NCI-H1930 (cell line): ENCODE measurements around the gene FSD2.
"Not testable (repeated sequence)": the region's sequence is repeated elsewhere in the genome, so short reads cannot be mapped to it uniquely, and the experiment has no call there.

ENCODE experiments used
- DNase-seq, 2 experiments: peaks; one replicate each; lab custom pipeline; 2025; lab: John Stamatoyannopoulos, UW

The FSD2 gene

DNA sequence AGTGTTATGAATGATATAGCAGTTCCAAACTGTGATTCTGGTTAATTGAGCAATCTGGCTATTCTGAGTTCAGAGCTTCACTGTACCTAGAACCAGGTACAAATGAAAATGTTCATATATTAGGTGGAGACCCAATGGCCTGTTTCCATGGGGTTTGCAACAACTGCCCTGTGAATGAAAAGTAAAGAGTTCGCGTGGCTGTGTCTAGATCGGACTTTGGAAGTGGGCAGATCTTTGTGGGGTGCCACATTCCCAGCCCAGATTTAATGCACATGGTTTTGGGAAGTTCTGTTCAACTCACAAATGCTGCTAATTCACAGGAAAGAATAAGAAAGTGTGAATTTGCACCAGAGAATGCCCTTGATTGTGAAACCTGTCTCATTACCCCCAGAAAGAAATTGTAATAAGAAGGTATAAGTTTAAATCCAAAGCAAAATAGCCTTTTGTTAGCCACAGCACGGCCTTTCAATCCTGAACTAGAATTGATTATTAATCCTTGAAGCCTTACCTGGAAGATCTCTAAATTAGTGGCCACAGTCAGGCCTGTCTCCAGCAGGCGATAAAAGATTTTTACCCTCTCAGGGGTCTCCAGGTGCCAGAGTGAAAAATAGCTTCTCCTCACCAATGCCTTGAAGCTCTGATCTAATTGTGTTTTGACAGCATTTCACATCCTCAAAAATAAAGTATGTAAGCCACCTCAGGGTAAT, 26.2 kb upstream of the FSD2 start:
- no peak for DNase-seq

DNA sequence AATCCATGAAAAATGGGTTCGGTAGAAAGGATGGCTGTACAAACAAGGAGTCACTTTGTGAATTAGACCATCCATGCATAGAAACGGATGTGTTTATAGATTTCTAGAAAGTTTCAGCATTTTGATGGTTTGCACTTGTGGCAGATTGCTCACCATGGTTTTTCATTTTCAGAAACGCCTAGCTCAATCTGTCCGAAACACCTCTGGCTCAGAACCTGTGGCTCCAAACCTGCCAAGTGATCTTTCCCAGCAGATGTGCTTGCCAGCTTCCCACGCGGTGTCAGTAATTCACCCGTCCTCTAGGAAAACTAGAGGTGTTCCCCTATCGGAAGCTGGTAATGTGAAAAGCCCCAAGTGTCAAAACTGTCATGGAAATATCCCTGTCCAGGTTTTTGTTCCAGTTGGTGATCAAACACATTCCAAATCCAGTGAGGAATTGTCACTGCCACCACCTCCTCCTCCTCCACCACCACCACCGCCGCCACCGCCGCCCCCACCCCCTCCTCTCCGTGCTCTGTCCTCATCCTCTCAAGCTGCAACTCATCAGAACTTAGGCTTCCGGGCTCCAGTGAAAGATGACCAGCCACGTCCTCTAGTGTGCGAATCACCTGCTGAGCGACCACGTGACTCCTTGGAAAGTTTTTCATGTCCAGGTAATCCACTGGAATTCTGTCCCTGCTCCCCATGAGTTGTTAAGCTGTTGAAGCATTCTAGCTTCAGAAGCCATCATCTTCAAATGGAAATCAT, 24.7 kb upstream of the FSD2 start:
- DNase-seq: no peak

DNA sequence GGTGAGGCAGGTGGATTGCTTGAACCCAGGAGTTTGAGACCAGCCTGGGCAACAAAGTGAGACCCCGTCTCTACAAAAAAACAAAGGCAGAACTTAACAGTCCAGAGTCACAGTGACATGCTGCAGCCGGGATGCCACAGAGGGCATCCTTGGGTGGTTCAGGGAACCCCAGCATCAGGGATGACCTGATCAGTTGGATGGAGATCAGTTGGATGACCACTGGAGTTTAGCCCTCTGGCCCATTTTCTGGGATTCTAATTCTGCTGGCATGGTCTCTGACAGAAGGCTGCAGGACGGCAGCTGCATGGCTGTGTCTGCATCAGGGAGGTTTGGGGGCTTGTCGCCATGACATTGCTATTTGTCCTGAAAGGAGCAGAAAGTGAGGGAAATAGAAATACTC, 23.4 kb upstream of the FSD2 start:
- DNase-seq: no peak

DNA sequence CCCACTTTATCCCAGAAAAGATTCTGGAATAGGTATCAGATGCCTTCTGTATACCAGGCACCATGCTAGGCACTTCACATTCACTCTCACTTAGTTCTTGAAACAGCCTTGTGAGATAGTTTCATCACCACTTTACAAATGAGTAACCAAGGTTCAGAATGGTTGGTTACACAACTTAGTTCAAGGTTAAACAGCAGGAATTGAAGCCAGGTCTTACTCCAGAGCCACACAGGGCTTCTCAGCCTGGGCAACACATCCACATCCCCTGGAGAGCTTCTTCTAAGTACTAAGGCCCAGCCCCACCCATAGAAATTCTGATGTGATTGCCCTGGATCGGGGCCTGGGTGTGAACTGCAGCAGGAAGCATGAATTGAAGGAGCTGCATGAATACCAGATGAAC, 22.2 kb upstream of the FSD2 start:
- DNase-seq: no peak

DNA sequence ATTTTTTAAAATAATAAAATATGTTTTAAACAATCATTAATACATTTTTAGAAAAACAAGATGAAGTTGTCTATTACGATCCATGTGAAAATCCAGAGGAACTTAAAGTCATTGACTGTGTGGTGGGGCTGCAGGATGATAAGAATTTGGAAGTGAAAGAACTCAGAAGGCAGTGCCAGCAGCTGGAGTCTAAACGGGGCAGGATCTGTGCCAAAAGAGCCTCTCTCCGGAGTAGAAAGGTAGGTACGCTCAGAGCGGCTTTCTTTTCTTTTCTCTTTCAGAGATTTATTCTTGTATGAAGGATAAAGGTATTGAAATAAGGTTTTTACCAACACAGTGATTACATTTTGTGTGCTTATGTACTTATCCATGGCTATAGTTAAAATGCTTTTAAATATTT, 17.2 kb upstream of the FSD2 start:
- no peak for DNase-seq

DNA sequence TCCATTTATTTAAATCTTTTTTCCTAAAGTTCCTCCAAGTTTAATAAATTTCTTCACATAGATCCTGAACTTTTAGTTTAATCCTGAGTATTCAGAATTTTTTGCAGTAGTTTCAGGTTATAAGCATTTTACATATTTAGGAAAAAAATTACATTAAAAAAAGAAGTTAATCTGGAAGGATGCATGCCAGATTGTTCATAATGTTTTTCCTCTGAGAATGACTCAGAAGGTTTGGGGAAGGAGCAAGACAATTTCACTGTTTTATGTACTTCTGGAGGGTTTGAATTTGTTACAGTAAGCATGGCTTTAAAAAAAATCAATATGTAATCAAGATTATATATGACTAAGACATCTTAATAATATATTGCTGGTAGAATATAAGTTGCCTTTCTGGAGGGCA, 16.0 kb upstream of the FSD2 start:
- not testable (repeated sequence) for DNase-seq

DNA sequence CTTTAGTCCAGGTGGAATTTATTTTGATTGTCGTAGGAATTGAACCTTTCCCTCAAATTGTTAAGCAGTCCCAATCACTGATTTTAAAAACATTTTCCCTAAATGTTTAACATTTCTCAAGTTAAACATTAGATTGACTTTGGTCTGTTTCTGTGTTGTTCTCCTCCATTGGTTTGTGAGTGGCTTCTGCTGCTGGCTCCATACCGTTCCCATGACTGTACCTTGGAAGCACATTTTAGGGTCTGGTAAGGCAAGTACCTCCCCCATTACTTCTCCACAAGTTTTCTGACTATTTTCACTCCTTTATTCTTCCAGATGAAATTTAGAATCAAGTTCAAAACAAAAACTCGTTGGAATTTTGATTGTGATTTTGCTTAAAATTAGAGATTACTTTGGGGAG, 15.5 kb upstream of the FSD2 start:
- DNase-seq: not testable (repeated sequence)

DNA sequence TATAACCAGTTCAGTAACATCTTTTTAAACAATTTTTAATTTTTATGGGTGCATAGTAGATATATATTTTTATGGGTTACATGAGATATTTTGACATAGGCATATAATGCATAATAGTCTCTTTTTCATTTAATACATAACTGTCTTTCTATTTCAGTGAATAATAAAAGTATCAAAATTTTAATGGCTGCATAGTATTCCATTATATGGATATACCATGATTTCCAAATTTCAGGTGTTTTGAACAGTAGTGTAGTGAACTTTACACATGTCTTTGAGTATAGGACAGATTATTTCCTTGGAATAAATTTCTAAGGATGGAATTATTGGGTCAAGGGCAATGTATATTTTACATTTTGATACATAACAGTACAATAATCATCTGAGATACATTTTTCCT, 14.3 kb upstream of the FSD2 start:
- DNase-seq: no peak

DNA sequence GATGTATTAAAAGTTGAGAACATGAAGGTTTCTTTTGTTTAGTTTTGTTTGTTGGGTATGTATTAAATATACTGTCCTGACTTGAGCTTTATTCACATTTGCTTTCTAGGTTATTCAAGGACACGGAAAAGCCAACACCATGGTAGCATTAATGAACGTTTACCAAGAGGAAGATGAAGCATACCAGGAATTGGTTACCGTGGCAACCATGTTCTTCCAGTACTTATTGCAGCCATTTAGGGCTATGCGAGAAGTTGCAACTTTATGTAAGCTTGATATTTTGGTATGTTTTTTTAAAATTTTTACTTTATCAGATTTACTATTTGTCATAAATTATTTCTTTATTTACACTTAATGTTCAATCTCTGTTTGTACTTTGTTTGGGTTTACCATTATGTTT, 7.1 kb upstream of the FSD2 start:
- DNase-seq: no peak

DNA sequence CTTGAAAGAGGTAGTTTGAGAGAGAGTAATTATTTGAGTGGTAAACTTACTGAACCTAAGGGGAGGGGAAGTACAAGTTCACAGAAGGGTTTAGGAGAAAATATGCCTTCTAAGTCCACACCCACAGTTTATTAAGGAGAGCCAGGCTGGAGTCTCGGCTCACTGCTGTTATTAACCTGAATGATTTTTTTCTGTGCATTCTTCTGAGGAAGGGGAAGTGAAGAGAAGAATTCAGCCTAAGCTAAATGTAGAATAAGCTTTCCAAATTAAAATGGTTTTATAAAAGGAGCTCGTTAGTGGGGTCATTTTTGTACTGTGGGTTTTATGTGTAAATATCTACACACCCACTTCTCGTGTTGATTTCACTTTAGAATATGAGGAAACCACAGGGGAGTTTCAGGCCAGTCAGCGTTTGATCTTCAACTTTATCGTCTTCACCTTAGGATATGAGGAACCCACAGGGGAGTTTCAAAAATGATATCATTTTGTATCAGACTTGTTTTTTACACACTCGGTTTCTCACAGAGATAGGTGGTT, 5.1 kb upstream of the FSD2 start:
- no peak for DNase-seq

DNA sequence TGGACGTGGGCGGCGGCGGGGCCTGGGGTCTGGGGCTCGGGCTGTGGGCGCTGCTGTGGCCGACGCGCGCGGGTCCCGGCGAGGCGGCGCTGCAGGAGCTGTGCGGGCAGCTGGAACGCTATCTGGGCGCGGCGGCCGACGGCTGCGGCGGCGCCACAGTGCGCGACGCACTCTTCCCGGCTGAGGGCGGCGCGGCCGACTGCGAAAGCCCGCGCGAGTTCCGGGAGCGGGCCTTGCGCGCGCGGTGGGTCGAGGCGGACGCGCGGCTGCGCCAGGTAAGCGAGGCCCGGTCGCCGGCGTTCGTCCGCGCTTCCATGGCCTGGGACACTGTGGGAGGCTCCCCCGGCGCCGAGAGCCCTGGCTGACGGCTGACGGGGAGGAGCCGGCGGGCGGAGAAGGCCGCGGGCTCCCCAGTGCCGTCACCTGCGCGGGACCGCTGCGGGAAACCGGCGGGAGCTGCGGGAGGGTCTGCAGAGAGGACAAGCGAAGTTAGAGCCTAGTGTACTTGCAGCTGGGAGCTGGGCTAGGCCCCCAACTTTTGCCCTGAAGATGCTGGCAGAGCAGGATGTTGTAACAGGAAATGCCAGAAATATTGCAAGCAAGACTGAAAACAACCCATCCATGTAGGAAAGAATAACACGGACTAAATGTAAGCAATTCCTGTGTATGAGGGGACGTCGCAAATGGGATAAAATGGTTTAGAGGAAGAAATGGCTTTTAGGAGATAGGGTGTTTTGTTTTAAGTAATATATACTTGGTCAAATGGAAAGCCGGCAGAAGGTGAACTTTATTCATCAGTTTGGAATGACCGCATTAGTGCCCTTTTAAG, 4.4 kb upstream of the FSD2 start:
- DNase-seq: no peak

DNA sequence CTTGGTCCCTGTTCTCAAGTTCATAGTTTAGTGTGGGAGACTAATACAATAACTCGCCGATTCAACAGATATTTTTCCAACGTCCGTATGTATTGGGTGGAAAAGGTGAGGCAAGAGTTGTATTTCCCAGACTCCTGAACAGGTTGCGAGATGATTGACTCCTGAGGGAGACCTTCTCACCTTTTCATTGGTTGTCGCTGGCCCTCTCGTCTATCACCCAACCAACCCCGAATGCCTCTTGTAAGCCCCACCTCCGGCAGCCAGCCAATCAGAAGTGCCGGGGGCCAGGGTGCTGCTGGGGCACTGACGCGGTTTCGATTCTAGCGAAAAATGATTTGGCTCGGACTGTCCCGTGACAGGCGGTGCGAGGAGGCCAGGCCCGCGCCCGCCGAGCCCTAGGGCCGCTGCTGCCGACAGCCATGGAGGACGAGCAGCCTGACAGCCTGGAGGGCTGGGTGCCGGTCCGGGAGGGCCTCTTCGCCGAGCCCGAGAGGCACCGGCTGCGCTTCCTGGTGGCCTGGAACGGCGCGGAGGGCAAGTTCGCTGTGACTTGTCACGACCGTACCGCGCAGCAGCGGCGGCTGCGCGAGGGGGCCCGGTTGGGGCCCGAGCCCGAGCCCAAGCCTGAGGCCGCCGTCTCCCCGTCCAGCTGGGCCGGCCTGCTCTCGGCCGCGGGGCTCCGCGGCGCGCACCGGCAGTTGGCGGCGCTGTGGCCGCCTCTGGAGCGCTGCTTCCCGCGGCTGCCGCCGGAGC, 3.6 kb upstream of the FSD2 start, which contains the start of gene WHAMM:
Gene WHAMM (plus strand): TSS at position 321 of the 753 bp plus-strand sequence. CDS start 99 bp downstream, at position 420.
- DNase-seq: peak; percentile 84 to 87

DNA sequence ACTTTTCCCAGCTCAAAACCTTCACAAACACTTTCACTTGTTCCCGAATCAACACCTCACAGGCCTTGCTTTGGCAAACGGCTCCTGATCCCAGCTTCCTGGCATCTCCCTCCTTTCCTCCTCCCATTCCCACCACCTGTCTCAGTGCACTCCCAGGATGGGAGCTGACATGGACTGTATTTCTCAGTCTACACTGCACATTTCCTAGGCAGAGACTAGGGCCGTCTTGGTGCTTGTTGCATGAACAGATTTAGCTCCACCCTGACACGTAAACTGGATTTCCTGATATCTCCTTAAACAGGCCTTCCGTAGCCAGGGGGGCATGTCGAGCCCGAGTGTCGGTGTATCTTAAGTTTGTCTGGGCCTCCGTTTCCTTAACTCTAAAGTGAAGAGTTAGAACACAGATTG, 2.8 kb upstream of the FSD2 start:
- DNase-seq: no peak

DNA sequence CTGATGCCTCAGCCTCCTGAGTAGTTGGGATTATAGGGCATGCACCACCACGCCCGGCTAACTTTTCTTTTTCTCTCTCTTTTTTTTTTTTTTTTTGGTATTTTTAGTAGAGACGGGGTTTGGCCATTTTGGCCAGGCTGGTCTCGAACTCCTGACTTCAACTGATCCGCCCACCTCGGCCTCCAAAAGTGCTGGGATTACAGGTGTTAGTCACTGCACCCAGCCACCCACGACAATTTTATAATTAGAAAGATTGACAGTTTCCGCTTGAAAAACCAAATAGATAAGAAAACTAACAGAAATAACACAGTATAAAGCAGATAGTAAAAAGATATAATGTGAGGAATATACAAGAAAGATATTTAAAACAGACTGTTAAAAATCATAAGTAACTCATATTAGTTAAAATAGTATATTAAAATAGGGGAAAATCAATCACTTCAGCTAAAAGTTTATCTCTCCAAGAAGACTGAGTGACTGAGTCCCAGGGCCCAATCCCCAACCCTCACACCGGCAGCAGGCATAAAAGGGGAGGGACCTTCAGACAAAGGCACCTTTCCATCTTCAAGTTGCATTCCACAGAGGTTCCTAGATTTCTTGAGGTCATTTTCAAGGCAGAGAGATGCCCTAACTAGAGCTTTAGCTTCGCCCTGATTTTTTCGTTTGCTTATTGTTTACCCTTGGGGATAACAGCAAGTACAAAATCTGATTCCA, 2.2 kb upstream of the FSD2 start:
- no peak for DNase-seq

DNA sequence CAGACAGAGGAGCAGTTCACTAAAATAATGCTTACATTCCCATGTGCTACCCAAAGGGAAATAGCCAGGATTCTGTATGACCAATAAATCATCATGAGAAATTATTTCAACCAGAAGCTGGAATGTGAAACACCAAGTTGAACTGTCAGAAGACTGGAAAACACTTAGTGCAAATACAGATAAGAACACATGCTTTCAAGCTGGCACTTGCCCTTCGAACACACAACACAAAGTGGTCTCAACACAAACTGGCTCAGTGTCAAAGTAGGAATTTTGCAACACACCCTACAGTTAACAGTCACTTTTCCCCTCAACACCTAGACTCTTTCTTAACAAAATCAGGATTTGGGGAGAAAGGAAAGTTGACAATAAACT, 1.3 kb downstream of the FSD2 start:
- DNase-seq: no peak

DNA sequence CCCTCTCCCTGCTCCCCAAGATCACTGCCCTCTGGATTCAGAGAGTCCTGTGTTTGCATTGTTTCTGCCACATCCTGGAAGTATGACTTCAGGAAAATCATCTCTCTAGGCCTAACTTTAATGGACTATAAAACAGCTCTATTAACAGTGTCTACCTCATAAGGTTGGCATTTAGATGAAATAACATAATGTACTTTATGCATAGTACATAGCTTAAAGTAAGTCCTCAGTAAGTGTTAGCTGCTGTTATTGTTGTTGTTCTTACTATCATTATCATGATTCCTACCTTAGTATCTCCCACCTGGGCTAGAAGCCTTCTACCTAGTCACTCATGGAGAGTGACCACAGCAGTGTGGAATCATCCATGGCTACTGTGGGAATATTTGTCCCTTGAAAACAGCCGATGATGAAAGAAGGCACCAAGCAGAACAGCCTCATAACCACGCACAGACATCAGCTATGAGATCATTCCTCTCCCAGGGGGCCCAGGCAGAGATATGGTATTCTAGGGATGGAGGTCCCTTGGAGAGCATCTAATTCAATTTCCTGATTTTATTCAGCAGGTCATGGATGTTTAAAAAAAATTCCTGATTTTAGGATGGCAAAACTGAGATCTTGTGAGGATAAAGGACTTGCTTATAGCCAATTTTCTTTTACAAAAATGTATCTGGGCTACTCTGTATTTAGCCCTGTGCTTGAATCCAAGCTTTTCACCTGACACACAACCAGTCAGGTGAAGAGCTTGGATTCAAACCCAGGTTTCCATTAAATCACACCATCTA, 1.9 kb downstream of the FSD2 start:
- no peak for DNase-seq

DNA sequence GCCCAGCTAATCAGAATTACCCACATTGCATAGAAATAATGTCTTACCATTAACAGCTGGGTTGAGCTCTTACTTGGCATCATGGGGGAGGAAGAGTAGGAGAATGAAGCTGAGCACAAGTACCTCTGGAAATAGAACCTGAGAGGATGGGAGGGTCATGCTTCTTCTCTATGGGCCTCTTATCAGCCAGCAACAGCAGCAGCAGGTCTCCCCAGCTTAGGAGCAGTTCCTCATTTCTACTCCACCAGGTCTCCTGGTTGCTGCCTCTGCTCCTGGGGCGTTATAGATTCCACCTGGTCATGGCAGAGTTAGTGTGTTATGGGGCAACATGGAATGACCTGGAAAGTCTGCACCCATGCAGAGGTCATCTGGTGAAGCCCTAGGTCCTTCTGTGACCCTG, 3.4 kb downstream of the FSD2 start:
- no peak for DNase-seq

DNA sequence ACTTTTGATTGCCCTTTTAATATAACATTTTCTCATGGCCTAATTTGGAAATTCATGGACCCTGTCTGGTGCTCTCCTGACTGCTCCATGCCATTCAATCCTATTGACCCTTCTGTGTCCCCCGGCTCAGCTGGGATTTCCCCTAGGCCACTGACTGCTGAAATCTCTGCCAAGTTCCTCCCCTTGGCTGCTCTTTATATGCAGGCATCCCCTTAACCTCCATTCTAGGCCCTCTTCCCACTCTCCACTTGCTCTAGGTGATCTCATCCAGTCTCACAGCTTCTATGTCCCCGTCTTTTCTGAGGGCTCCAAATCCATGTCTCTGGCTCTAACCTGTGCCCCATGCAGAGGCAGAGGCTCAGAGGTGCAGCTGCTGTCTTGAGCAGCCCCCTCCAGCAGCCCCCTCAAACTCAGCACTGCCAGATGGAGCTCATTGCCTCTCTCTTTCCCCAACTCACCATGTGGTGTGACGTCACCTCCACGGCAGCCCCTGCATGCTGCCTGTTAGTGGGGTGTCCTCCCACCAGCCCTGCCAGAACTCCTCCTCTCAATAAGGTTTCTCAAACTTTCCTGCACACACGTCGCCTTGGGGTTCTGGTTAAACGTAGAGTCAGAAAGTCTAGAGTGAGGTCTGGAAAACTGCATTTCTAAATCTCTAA, 6.6 kb downstream of the FSD2 start:
- DNase-seq: no peak

DNA sequence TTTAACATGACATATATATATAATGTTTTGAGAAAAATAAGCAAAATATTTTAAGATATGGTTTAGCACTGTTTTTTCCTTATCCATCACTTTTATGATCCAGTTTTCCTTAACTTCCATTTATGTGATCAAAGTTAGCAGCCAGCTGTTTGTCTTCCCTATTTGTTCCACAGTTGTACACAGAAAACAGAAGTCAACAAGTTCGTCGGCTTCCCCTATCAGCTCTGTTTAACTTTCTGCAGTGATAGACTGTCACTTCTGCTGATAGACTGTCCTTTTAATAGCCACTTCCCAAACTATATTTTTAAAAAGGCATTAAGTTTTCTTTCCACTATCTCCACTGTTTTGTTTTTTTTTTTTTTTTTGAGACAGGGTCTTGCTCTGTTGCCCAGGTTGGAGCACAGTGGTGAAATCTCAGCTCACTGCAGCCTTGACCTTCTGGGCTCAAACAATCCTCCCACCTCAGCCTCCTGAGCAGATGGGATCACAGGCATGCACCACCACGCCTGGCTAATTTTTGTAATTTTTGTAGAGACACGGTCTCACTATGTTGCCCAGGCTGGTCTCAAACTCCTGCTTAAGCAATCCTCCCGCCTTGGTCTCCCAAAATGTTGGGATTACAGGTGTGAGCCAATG, 7.2 kb downstream of the FSD2 start:
- DNase-seq: no peak
